ENCODE data around the gene ZNF644. TPM values are rescaled to one million over a fixed set of nuclear protein-coding genes. Genes with fewer than 3 reads are reported as not detected.

ZNF644 gene
- total and polyA plus RNA-seq, 2 donors (not counting 1 experiment from before 2014, with no cell fraction given): 9.6 to 124 TPM

DNA sequence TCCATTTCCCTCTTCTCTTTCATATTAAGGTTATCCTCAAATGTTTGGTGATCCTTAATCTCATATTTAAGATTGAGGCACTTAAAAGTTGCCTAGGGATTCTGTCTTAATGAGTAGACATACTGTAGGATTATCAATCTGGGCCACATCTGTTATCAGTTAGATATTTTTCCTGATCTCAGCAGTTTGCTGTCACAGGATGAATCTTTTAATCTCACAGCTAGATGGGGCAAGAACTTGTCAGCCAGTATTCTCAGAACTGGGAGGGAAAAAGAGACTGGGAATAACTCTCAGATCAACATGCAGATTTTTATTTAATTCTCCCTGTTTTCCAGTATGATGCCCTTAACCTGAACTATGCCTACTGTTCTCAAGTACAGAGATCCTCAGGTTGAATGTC lies 14.0 kb downstream of the ZNF644 start:
- Mint-ChIP-seq H3K27me3 (no peaks in the 10 kb centered on the region), H3K4me3 (no peak overlapping the region), H3K27ac (no peak overlapping the region), H3K9me3 (ENCODE audit: insufficient read depth) (no peaks in the 10 kb centered on the region), H3K4me1 (peaks cover 74% of the 10 kb centered on the region)
- no peak overlapping the region for H3K4me2 ChIP-seq (replicated peaks; ENCODE audit: low read depth, low read length, poor library complexity, severe bottlenecking)
- peaks cover 96% of the 10 kb centered on the region for H3K79me2 ChIP-seq (ENCODE audit: control insufficient read depth, insufficient read depth, low read length)
- peaks cover 91% of the 10 kb centered on the region for H4K20me1 ChIP-seq (ENCODE audit: control insufficient read depth, insufficient read depth, low read length, poor library complexity, severe bottlenecking)
- intact Hi-C loops (cut with micrococcal nuclease): loop anchor here (10.0 kb wide), 1 partner anchor 47 kb away; no protein-coding TSS in a partner anchor
- TF ChIP-seq CTCF (IDR thresholded peaks at IDR 0.05) (no peak), EZH2 (IDR thresholded peaks at IDR 0.05; ENCODE audit: borderline replicate concordance, insufficient read depth, low read depth, low read length, poor library complexity, severe bottlenecking) (no peak)
- ATAC-seq (ENCODE audit: low read depth) (no peak), DNase-seq (no peak)
- no peak overlapping the region for H2AFZ ChIP-seq (ENCODE audit: insufficient read depth, low read depth, low read length, poor library complexity, severe bottlenecking)
- peaks cover 0 to 10% (median 3%) of the 10 kb centered on the region in 3 donors for H3K9me3 ChIP-seq (ENCODE audit: control extremely low read depth in 1 of 3, control insufficient read depth in 2 of 3, insufficient read depth in 1 of 3, low read length in 2 of 3)
- peaks cover 0 to 3% of the 10 kb centered on the region in 2 experiments for H3K36me3 ChIP-seq (replicated peaks in 1 of 2; ENCODE audit: control extremely low read depth in 1 of 2, control insufficient read depth in 1 of 2, extremely low read depth in 1 of 2, insufficient read depth in 2 of 2, low read length in 1 of 2)
- CTCF ChIA-PET: interaction anchor here (1.4 to 1.5 kb wide), 2 partner anchors 9 to 13 kb away, joined by 4 read pairs; no protein-coding TSS in a partner anchor
- H3K27me3 ChIP-seq (replicated peaks in 1 of 4; ENCODE audit: control extremely low read depth in 1 of 4, control insufficient read depth in 3 of 4, insufficient read depth in 4 of 4, low read length in 3 of 4): no peaks in the 10 kb centered on the region
- POLR2A ChIA-PET: interaction anchor here (1.4 kb wide), 1 partner anchor 14 kb away, joined by 3 read pairs; no protein-coding TSS in a partner anchor
- H3K4me1 ChIP-seq (ENCODE audit: control insufficient read depth in 2 of 2, insufficient read depth in 2 of 2, low read length in 2 of 2): peaks cover 7 to 39% of the 10 kb centered on the region in 2 donors
- no peak overlapping the region for H3K9ac ChIP-seq (ENCODE audit: low read length)
- H3K4me3 ChIP-seq (ENCODE audit: control extremely low read depth in 1 of 5, extremely low read depth in 1 of 5, insufficient read depth in 1 of 5, low read depth in 2 of 5, low read length in 4 of 5): no peak overlapping the region
- H3K27ac ChIP-seq (ENCODE audit: low read length in 2 of 2): no peak overlapping the region

DNA sequence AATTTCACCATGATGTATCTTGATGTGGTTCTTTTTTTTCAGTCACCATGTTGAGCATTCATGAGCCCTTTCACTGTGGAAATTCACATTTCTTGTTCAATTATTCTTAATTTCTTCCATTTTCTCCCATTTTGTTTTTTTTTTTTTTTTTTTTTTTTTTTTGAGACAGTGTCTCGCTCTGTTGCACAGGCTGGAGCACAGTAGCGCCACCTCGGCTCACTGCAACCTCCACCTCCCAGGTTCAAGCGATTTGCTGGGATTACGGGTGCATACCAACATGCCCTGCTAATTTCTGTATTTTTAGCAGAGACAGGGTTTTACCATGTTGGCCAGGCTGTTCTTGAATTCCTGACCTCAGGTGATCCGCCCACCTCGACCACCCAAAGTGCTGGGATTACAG lies 14.7 kb downstream of the ZNF644 start:
- Histone ChIP-seq H3K9me3 (ENCODE audit: control extremely low read depth in 1 of 3, control insufficient read depth in 2 of 3, insufficient read depth in 1 of 3, low read length in 2 of 3) (peaks cover 0 to 10% (median 3%) of the 10 kb centered on the region in 3 donors), H3K79me2 (ENCODE audit: control insufficient read depth, insufficient read depth, low read length) (peaks cover 89% of the 10 kb centered on the region), H4K20me1 (ENCODE audit: control insufficient read depth, insufficient read depth, low read length, poor library complexity, severe bottlenecking) (peaks cover 83% of the 10 kb centered on the region), H3K4me1 (ENCODE audit: control insufficient read depth in 2 of 2, insufficient read depth in 2 of 2, low read length in 2 of 2) (peaks cover 5 to 35% of the 10 kb centered on the region in 2 donors), H3K36me3 (replicated peaks in 1 of 2; ENCODE audit: control extremely low read depth in 1 of 2, control insufficient read depth in 1 of 2, extremely low read depth in 1 of 2, insufficient read depth in 2 of 2, low read length in 1 of 2) (peaks cover 0 to 3% of the 10 kb centered on the region in 2 experiments), H3K27me3 (replicated peaks in 1 of 4; ENCODE audit: control extremely low read depth in 1 of 4, control insufficient read depth in 3 of 4, insufficient read depth in 4 of 4, low read length in 3 of 4) (no peaks in the 10 kb centered on the region), H3K4me3 (ENCODE audit: control extremely low read depth in 1 of 5, extremely low read depth in 1 of 5, insufficient read depth in 1 of 5, low read depth in 2 of 5, low read length in 4 of 5) (no peak overlapping the region), H3K9ac (ENCODE audit: low read length) (no peak overlapping the region), H2AFZ (ENCODE audit: insufficient read depth, low read depth, low read length, poor library complexity, severe bottlenecking) (no peak overlapping the region), H3K27ac (ENCODE audit: low read length in 2 of 2) (no peak overlapping the region), H3K4me2 (replicated peaks; ENCODE audit: low read depth, low read length, poor library complexity, severe bottlenecking) (no peak overlapping the region)
- CTCF ChIA-PET: interaction anchor here (0.6 kb wide), 1 partner anchor 52 kb away, joined by 4 read pairs; no protein-coding TSS in a partner anchor
- Mint-ChIP-seq H3K27me3 (no peaks in the 10 kb centered on the region), H3K4me1 (peaks cover 70% of the 10 kb centered on the region), H3K9me3 (ENCODE audit: insufficient read depth) (no peaks in the 10 kb centered on the region), H3K27ac (no peak overlapping the region), H3K4me3 (no peak overlapping the region)
- DNase-seq: no peak
- POLR2A ChIA-PET: interaction anchor here (0.7 to 1.4 kb wide), 2 partner anchors 14 to 1748 kb away, joined by 3 to 7 read pairs; no protein-coding TSS in a partner anchor
- intact Hi-C loops (cut with micrococcal nuclease): loop anchor here (10.0 kb wide), 1 partner anchor 48 kb away; no protein-coding TSS in a partner anchor
- 96% methylated on average over 6 of the region's 7 CpGs for WGBS (ENCODE audit: insufficient coverage)
- TF ChIP-seq EZH2 (IDR thresholded peaks at IDR 0.05; ENCODE audit: borderline replicate concordance, insufficient read depth, low read depth, low read length, poor library complexity, severe bottlenecking) (no peak), CTCF (IDR thresholded peaks at IDR 0.05) (no peak)
- ATAC-seq (ENCODE audit: low read depth): no peak
